Left ventricle myocardium inferior (tissue), 1 donor: ENCODE results near the gene TBCK. TPM values are rescaled to one million over a fixed set of nuclear protein-coding genes. Genes with fewer than 3 reads are reported as not detected.

Experiments
- DNase-seq: peaks from one replicate; pipeline ENCODE4 v3.0.0-alpha.2; 2020
- H3K27ac ChIP-seq: fragments of 200-600 bp; replicated peaks from 2 replicates; pipeline ENCODE4 v1.8.0; 2021
- H3K27me3 ChIP-seq: fragments of 200-600 bp; 2 replicates; pipeline ENCODE4 v1.8.0; 2021; ENCODE audit warnings: low read depth
- H3K36me3 ChIP-seq: fragments of 200-600 bp; 2 replicates; pipeline ENCODE4 v1.8.0; 2021
- H3K4me1 ChIP-seq: fragments of 200-600 bp; 2 replicates; pipeline ENCODE4 v1.8.0; 2021
- H3K4me3 ChIP-seq: fragments of 200-600 bp; 2 replicates; pipeline ENCODE4 v1.8.0; 2021; ENCODE audit warnings: mild to moderate bottlenecking, moderate library complexity
- H3K9me3 ChIP-seq: fragments of 200-600 bp; replicated peaks from 2 replicates; pipeline ENCODE4 v1.8.0; 2021
- intact Hi-C: fragments of 100-400 bp; cut with micrococcal nuclease; formaldehyde crosslinking; loops from one replicate; pipeline ENCODE4 v1.11.0; 2022
- total RNA-seq: library from RNA; stranded (reverse); fragmentation: NEBNext Ultra II Directional; extraction: Animal tissue kit (Norgen Biotek cat#: 25700); gene quantifications from one replicate; pipeline ENCODE4 v1.2.1, GENCODE V29; 2021
- TF ChIP-seq, protein P1 (sequence below): fragments of 200-600 bp; IDR thresholded peaks from 2 replicates; pipeline ENCODE4 v1.8.0; 2021; ENCODE audit warnings: antibody characterized with exemption, mild to moderate bottlenecking, borderline replicate concordance
- donor health status: DM: no; HTN: yes; CAD: no; lungs with severe emphysema.

The TBCK gene
- total RNA-seq, 1 donor from 2014 or later = 20.3 TPM

DNA sequence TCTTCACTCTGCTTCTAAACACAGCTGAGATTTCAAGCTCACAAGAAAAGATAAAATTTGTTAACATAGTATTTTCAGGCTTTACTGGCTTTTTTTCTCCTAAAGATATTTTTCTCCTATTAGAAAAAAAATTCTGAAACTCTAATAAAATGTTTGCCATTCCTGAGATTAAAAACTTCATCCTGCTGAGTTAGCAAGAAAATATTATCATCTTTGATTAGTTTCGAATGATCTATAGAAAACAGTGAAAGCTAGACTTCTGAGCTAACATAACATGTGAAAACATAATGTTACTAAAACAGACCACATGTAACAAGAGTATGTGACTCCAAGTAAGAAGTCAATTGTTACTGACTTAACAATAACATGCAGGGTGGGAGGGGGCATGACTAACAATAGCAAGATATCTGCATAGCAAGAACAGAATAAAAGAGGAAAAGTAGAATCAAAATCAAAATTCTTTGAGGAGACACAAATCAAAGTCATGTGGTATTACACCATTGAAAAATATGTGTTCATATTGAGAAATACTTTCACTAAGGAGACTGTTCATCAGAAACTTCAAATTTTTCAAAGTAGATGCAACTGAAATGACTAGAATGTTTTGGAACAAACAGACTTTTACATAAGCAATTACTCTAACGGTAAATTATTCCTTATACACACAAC, 14.5 kb downstream of the TBCK start:
- no peak for DNase-seq
- TF ChIP-seq, protein P1, sequence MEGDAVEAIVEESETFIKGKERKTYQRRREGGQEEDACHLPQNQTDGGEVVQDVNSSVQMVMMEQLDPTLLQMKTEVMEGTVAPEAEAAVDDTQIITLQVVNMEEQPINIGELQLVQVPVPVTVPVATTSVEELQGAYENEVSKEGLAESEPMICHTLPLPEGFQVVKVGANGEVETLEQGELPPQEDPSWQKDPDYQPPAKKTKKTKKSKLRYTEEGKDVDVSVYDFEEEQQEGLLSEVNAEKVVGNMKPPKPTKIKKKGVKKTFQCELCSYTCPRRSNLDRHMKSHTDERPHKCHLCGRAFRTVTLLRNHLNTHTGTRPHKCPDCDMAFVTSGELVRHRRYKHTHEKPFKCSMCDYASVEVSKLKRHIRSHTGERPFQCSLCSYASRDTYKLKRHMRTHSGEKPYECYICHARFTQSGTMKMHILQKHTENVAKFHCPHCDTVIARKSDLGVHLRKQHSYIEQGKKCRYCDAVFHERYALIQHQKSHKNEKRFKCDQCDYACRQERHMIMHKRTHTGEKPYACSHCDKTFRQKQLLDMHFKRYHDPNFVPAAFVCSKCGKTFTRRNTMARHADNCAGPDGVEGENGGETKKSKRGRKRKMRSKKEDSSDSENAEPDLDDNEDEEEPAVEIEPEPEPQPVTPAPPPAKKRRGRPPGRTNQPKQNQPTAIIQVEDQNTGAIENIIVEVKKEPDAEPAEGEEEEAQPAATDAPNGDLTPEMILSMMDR = no peak
- intact Hi-C loops = no loop called here
- peaks cover 15% of the 10 kb centered on the region for H3K36me3 ChIP-seq
- H3K4me3 ChIP-seq = no peak overlapping the region
- no peaks in the 10 kb centered on the region for H3K9me3 ChIP-seq
- no peaks in the 10 kb centered on the region for H3K27me3 ChIP-seq
- H3K4me1 ChIP-seq = no peaks in the 10 kb centered on the region
- H3K27ac ChIP-seq = no peak overlapping the region

DNA sequence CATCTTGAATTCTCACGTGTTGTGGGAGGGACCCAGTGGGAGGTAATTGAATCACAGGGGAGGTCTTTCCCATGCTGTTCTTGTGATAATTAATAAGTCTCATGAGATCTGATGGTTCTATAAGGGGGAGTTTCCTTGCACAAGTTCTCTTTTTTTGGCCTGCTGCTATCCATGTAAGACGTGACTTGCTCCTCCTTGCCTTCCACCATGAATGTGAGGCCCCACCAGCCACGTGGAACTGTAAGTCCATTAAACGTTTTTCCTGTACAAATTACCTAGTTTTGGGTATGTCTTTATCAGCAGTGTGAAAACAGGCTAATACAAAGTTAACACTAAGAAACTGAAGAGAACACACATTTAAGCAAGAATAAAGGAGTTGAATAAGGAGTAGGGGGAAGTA, 16.0 kb downstream of the TBCK start:
- intact Hi-C loops = no loop called here
- TF ChIP-seq, protein P1 = no peak
- Histone ChIP-seq H3K27me3 (no peaks in the 10 kb centered on the region), H3K4me3 (no peak overlapping the region), H3K27ac (no peak overlapping the region), H3K36me3 (peaks cover 27% of the 10 kb centered on the region), H3K4me1 (no peaks in the 10 kb centered on the region), H3K9me3 (no peaks in the 10 kb centered on the region)
- DNase-seq = no peak

DNA sequence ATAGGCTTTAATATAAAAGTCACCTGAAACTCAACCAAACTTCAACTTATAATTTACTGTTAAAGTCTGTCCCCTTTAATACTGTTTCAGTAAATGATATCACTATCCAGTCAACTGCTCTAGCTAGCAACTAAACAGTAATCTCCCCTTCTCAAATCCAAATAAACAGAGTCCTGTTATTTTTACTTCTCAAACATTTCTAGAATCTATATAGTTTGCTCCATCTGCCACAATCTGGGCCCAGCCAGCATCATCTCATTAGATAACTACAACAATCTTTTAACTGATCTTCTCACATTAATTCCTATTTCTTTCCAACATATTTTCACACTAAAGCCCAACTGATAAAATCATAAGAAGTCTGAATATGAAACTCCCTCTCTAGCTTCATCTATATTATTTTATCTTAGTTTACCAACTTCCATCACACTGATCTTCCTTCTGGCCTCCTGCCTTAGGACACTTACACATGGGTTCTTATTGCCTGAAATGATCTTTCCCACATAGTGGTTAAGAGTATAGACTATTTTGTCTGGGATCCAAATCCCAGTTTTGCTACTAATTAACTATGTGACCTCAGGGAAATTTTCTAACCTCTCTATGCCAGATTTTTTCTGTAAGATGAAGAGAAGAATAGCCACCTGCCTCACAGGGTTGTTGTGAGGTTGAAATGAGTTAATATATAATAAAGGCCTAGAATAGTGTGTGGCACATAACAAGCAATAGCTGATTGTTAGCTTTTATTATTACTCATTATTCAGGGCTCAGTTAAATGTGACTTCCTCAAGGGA, 18.6 kb downstream of the TBCK start:
- H3K27me3 ChIP-seq = no peaks in the 10 kb centered on the region

DNA sequence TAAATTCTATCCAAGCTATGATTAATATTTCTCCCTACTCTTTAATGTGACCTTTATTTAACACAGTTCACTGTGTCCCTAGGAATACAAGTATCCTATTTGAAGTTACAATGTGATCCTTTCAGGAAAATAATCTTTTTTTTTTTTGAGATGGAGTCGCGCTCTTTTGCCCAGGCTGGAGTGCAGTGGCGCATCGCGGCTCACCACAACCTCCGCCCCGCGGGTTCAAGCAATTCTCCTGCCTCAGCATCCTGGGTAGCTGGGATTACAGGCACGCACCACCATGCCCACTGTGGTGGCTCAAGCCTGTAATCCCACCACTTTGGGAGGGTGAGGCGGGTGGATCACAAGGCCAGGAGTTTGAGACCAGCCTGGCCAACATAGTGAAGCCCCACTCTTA, 21.9 kb downstream of the TBCK start:
- intact Hi-C loops = no loop called here
- no peak for DNase-seq
- H3K36me3 ChIP-seq = peaks cover 59% of the 10 kb centered on the region

More for the DNA sequence above, 18.6 kb downstream of the TBCK start:
- DNase-seq = no peak
- H3K27ac ChIP-seq = no peak overlapping the region
- H3K36me3 ChIP-seq = peaks cover 46% of the 10 kb centered on the region
- H3K4me3 ChIP-seq = no peak overlapping the region
- no peaks in the 10 kb centered on the region for H3K9me3 ChIP-seq
- H3K4me1 ChIP-seq = no peaks in the 10 kb centered on the region
- TF ChIP-seq, protein P1 = no peak
- intact Hi-C loops = no loop called here

DNA sequence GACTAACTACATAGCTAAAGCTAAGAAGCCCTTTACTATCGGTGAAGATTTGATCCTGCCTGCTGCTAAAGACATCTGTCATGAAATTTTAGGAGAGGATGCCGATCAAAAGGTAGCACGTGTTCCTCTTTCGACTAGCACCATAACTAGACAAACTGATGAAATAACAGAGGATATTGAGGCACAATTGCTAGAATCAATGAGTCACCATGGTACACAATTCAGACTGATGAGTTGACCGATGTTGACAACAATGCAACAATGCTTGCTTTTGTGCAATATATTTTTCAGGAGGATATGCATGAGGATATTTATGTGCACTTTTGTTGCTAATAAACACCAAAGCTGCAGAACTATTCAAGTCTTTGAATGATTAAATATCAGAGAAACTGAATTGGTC, 24.3 kb downstream of the TBCK start:
- no peak for DNase-seq
- TF ChIP-seq, protein P1 = no peak
- intact Hi-C loops = no loop called here
- Histone ChIP-seq H3K4me3 (no peak overlapping the region), H3K4me1 (no peaks in the 10 kb centered on the region), H3K27ac (no peak overlapping the region), H3K36me3 (peaks cover 73% of the 10 kb centered on the region), H3K27me3 (no peaks in the 10 kb centered on the region), H3K9me3 (no peaks in the 10 kb centered on the region)

More for the DNA sequence above, 21.9 kb downstream of the TBCK start:
- H3K27me3 ChIP-seq = no peaks in the 10 kb centered on the region
- no peak overlapping the region for H3K27ac ChIP-seq
- H3K9me3 ChIP-seq = no peaks in the 10 kb centered on the region
- TF ChIP-seq, protein P1 = no peak
- no peaks in the 10 kb centered on the region for H3K4me1 ChIP-seq
- H3K4me3 ChIP-seq = no peak overlapping the region
